Ovary (tissue), 9 donors: ENCODE measurements around the gene TTLL10. TPM values are rescaled to one million over a fixed set of nuclear protein-coding genes. Genes with fewer than 3 reads are reported as not detected.

Source experiments
- DNase-seq, 5 donors: peaks; one replicate each; pipeline ENCODE4 v3.0.0-alpha.2; 2019 to 2020
- H3K27ac ChIP-seq, 2 donors: fragments of 200-600 bp; one replicate each; pipeline versions ENCODE4 v1.5.1 to v1.8.0; 2019 to 2022
- H3K27me3 ChIP-seq: fragments of 200-600 bp; one replicate; pipeline ENCODE4 v1.8.0; 2022
- H3K36me3 ChIP-seq: fragments of 200-600 bp; sonication (generic); one replicate; pipeline ENCODE4 v1.5.1; 2019
- H3K4me1 ChIP-seq: one replicate; pipeline ENCODE4 v1.8.1; 2013; ENCODE audit warnings: mild to moderate bottlenecking, moderate library complexity; ENCODE audit not compliant: insufficient read depth
- H3K4me3 ChIP-seq: fragments of 200-600 bp; sonication (generic); one replicate; pipeline ENCODE4 v1.5.1; 2017
- H3K9me3 ChIP-seq, 2 donors: fragments of 200-600 bp in 1 of 2; sonication (generic) in 1 of 2; one replicate each; pipeline versions ENCODE4 v1.5.1 to v1.8.1; 2013 to 2019; ENCODE audit warnings: mild to moderate bottlenecking in 1 of 2, moderate library complexity in 1 of 2
- CTCF ChIP-seq, 3 donors: fragments of 450-650 bp in 2 of 3; fragments of 200-600 bp in 1 of 3; IDR thresholded peaks; one replicate each; pipeline versions ENCODE4 v1.5.1 to v1.8.0; 2016 to 2022; ENCODE audit warnings: antibody characterized with exemption in 3 of 3, mild to moderate bottlenecking in 1 of 3
- EP300 ChIP-seq: sonication (generic); formaldehyde crosslinking; IDR thresholded peaks from one replicate; pipeline ENCODE4 v1.6.1; 2017; ENCODE audit warnings: antibody characterized with exemption
- POLR2A ChIP-seq: fragments of 450-650 bp; IDR thresholded peaks from one replicate; pipeline ENCODE4 v1.6.1; 2017; ENCODE audit warnings: antibody characterized with exemption, mild to moderate bottlenecking, moderate library complexity
- WGBS, 3 donors: extraction: QIAGEN DNeasy Blood & Tissue Kit in 1 of 3; methylation state at CpG; one replicate each; pipeline versions ENCODE4 v1.1.5 to v1.1.7; 2013 to 2017; 5-methylcytosine and 5-hydroxymethylcytosine counted together
- intact Hi-C, 4 donors: fragments of 100-400 bp; cut with DNase I; formaldehyde crosslinking; loops; one replicate each; pipeline versions ENCODE4 v1.11.0 to v1.15.1; 2022 to 2023
- polyA plus RNA-seq, 2 donors: library from polyadenylated mRNA; stranded (reverse); fragments of 200-250 nt in 1 of 2; fragments of 350-450 nt in 1 of 2; fragmentation: Illumina TruSeq in 1 of 2; extraction: RNeasy Lipid Tissue Mini Kit (QIAGEN cat#74804) in 1 of 2; gene quantifications; one replicate each; pipeline ENCODE4 v1.2.3, GENCODE V29; 2013 to 2014
- total RNA-seq, 7 donors: library from RNA; depleted of rRNA in 2 of 7; stranded (reverse); fragments of >200 nt in 2 of 7; fragmentation: NEBNext Ultra II Directional in 3 of 7; extraction: Animal tissue kit (Norgen Biotek cat#: 25700) in 3 of 7; gene quantifications; one replicate each; pipeline versions ENCODE4 v1.1.0 to v1.2.4, GENCODE V29; 2016 to 2023
- donor health status: DM: no; HTN: no; CAD: no; lungs with moderate emphysema.
- donor health status: DM: no; HTN: no; CAD: no.
- donor health status: Bipolar disorder and iron deficiency.
- donor health status: DM: yes; HTN: yes; CAD: no.
- donor health status: DM: no; HTN: no; CAD: no.
- donor health status: DM: yes; HTN: yes; CAD: no.

Gene TTLL10
- total and polyA plus RNA-seq, 9 donors, result 0.60 to 7.0 (median 1.1) TPM; not detected in 4

GRCh38 chr1:1215881-1216605 lies 42.4 kb downstream of the TTLL10 start:
- Histone ChIP-seq H3K4me1 (no peaks in the 10 kb centered on the region), H3K27ac (no peak overlapping the region), H3K36me3 (no peaks in the 10 kb centered on the region), H3K4me3 (no peak overlapping the region), H3K27me3 (no peaks in the 10 kb centered on the region), H3K9me3 (no peaks in the 10 kb centered on the region)
- no peak for DNase-seq
- TF ChIP-seq CTCF (IDR thresholded peaks at IDR 0.05) (no peak), EP300 (no peak), POLR2A (no peak)
- intact Hi-C loops, result no loop called here
- WGBS, 3 donors, result 81 to 88% (median 86%) methylated on average over 14 to 21 of the region's 21 CpGs

GRCh38 chr1:1216770-1217620 lies 43.3 kb downstream of the TTLL10 start:
- no peak for DNase-seq
- Histone ChIP-seq H3K4me3 (no peak overlapping the region), H3K4me1 (no peaks in the 10 kb centered on the region), H3K36me3 (no peaks in the 10 kb centered on the region), H3K27ac (no peak overlapping the region), H3K27me3 (no peaks in the 10 kb centered on the region), H3K9me3 (no peaks in the 10 kb centered on the region)
- TF ChIP-seq EP300 (no peak), CTCF (IDR thresholded peaks at IDR 0.05) (no peak), POLR2A (no peak)
- intact Hi-C loops, result no loop called here
- 91 to 93% (median 92%) methylated on average over 69 to 74 of the region's 74 CpGs for WGBS, 3 donors

- no peak overlapping the region for H3K4me3 ChIP-seq
- H3K27ac ChIP-seq, result no peak overlapping the region
- H3K9me3 ChIP-seq, result no peaks in the 10 kb centered on the region
- intact Hi-C loops, result no loop called here
- no peaks in the 10 kb centered on the region for H3K27me3 ChIP-seq
- H3K4me1 ChIP-seq, result no peaks in the 10 kb centered on the region
- H3K36me3 ChIP-seq, result no peaks in the 10 kb centered on the region
- TF ChIP-seq EP300, result no peak
- TF ChIP-seq POLR2A, result no peak
- TF ChIP-seq CTCF (IDR thresholded peaks at IDR 0.05), result no peak
- no peak for DNase-seq
- WGBS, 3 donors, result 87 to 89% (median 87%) methylated on average over 46 to 52 of the region's 52 CpGs
Observed at GRCh38 chr1:1217621-1218523, 44.2 kb downstream of the TTLL10 start.
